ENCODE measurements around the gene ADAMTS12.

Gene ADAMTS12

DNA sequence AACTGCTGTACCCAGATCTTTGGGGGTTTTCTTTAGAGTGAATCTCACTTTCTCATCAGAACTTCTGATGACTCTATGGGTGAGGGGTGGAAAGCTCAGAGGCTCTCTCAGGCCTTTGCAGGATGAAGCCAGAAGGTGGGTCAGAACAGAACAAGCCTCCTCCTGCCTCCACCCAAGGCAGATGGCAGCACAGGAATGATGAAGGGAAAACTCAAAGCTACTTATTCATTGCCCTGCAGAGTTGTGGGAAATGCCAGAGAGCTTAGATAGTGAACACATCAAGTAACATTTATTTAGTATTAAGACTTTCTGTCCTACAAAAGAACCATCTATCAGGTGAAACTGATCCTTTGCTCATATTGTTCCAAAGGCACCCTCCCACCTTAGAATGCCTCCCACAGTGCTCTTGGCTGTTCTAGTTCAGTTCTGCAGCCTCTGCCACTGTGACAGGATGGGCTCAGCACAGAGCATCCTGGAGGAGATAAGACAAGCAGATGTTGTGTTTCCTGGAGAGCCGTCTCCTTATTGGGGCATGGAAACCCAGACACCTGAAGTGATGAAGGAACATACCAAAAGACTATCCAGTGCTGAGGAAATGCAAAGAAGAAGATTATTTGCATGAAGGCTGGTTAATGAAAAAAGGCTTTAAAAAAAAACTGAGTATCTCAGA, 146.6 kb downstream of the ADAMTS12 start:
- DNase-seq = no peak

DNA sequence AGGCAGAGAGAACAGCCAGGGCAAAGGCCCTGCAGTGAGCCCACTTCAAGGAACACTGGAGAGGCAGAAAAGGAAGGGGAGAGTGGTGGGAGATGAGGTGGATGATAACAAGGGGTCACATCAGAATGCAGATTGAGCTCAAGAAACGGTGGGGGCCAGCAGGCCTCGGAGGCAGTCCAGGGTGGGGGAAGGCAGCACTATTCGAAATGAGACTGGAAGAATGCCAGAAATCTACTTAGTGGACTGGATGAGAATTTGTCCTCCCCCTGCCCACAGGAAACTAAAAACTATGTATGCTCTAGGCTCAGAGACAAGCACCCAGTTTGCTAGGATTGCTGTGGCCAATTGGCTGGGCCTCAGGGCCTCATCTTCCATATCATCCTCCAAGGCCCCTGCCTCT, 148.7 kb downstream of the ADAMTS12 start:
- DNase-seq = no peak

DNA sequence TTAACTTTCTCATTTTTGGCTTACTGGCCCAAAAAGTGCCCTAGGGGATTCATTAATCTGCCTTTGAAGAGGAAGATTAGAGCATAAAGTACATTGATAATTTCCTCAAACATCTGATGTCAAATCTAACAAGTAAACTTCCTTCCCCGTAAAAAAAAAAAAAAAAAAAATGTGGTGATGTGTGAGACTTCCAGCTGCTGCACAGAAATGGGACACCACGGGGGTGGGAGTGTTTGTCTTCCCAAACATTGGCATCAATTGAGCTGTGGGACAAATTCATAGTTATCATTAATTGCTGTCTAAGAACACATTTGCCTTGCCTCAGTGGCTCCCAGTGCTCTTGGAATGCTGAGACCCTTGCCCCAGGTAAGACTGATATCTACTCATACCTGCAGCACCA, 149.6 kb downstream of the ADAMTS12 start:
- DNase-seq = no peak

DNA sequence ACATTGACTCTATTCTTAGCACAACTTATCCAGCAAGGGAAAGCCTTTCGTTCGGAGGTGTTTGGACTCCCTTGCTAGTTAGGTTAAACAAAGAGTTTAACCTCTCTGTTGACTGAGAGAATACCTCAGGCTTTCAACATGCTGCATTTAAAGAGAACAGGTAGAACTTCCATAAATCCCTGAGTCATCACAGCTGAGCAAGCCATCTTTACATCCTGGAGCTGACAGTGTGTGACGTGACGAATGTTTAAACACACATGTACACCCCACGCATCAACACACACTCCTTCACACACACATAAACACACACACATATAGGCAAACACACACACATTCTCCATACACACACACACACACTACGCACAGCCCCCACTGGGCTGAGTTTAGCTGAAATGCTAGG, 152.8 kb downstream of the ADAMTS12 start:
- DNase-seq = no peak

DNA sequence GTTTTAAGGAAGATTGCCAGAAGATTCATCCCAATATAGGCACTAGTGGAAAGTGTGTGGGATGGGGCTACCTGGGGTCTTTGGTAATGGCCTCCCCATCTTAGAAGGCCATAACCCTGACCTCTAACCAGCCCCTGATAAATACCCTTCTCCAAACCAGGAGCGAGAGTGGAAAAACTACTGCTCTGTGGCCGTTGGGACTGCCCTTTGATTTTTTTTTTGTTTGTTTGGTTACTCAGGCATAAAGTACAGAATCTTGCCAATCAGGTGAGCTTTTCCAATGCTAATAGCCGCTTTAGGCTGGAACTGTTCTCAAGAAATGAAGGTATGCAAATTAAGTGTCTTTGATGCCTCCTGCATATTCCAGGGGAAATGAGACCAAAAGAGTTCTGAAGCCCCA, 153.7 kb downstream of the ADAMTS12 start:
- DNase-seq = no peak

DNA sequence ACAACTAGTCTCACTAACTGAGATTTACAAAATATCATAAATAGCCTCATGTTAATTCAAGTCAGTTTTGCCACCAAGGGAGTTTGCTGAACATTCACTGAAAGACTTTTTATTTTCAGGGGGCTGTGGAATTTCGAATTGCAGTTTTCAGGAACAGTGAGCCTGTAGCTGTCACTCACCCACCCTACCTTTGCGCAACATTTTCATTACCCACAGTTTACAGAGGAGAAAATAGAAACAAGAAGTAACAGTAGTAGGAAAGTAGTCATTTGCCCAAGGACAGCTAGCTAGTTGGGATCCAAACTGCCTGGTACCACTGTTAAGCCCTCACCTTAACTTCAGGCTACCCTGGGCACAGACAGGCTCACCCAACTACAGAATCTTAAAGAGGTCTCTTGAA, 154.1 kb downstream of the ADAMTS12 start:
- DNase-seq = no peak

DNA sequence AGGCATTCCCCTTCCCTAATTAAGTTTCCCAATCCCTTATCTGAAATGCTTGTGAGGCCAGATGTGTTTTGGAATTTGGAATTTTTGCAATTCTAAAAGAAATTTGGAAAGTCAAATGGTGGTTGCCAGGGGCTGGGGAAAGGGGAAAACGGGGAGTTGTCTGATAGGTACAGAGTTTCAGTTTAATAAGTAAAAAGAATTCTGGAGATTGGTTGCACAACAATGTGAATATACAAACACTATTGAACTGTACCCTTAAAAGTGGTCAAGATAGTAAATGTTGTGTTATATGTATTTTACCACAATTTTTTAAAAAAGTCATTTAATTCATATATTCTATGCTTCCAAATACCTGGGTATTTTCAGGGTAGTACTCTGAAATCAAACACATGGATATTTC, 154.5 kb downstream of the ADAMTS12 start:
- DNase-seq = no peak

DNA sequence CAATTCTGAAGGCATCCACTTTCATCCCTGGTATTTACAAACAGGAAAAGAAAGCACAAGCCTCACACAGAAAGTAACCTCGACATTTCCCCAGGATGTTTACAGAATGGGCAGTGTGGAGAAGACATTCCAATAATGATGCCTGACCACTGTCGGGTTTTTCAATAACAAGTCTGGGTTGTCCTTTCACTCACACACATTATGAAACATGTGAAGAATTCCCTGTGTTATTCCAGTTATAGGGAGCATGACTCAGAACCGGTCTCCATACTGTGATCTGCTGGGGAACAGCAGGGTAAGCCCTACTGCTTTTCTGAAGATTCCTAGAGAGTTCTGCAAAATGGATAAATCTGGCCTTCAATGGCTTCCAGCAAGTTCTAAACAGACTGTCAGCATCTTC, 155.3 kb downstream of the ADAMTS12 start:
- DNase-seq = no peak

DNA sequence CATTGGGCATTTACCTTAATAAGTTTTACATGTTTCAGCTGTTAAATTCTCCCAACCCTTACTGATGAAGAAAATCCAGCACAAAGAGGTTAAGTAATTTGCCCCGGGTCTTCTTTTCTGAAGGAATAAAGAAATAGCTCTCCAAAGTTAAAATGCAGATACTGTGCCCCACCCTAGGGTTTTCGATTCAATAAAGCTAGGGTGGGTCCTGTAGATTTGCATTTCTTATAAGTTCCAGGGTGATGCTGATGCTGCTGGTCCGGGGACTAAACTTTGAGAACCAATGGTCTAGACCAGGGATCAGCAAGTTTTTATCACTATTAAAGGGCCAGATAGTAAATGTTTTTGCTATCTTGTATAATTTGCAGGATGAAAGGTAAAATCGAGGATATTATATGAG, 156.7 kb downstream of the ADAMTS12 start:
- DNase-seq = no peak

DNA sequence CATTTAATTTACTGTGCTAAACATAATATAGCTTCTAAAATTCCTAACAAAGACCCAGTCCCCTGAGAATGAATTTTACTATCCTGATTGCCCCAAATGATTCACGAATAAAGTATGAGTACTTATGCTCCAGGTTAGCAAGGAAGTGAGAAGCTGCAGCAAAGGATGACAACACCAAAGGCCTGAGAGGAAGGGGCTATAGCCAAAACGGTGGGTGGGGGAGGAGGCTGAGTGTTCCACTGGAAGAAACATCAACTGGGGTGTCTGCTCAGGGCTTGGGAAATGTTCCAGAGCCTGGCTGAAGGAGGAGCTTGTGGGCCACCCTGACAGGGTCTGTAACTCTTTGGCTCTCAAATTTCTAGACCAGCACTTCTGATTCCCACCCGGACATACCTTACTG, 157.3 kb downstream of the ADAMTS12 start:
- no peak for DNase-seq

DNA sequence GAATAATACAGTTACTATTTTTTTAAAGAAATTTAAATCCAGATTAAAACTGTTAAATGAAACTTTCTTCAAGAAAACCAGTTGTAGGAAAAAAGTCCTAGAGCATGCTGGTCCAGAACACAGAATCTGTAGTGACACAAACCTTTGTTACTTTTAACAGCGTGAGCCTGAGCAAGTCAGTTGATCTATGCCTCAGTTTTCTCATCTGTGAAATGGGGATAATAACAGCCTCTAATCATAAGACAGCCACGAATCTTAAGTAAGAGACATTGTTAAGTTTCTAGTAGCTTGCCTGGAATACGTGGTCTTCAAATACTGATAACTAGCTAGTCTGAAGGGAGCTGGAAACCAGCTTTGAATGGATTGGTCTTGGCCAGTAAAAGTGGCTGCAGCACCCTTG, 158.6 kb downstream of the ADAMTS12 start:
- DNase-seq = no peak

DNA sequence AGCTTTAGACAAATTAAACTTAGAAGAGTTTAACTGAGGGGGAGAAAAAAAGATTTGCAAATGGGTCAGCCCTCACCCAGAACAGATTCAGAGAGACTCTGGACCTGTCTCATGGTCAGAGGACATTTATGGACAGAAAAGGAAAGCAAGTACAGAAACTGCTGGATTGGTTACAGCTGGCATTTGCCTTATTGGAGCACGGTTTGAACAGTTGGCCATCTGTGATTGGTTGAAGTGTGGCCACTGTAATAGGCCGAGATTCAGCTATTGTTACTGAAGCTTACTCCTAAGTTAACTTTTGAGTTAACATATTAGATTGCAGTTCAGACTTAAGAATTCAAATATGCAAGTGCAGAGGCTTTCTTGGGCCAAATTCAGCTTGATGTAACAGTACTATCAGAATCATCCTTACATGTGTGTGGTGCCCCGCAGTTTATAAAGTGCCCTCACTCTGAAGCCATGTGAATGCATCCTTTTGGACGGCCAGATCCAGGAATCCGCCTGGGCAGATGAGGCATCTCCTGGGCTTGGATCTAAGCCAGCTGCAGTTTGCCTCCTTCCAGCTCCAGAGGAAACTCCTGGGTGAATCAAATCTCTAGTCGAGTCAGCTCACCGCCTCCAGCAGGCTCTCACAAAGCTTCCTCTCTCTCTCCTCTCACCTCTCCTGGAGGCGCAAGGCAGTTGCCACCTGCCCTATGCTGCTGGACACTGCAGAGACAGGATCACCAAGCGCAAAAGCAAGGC, 165.2 kb downstream of the ADAMTS12 start:
- DNase-seq = no peak

DNA sequence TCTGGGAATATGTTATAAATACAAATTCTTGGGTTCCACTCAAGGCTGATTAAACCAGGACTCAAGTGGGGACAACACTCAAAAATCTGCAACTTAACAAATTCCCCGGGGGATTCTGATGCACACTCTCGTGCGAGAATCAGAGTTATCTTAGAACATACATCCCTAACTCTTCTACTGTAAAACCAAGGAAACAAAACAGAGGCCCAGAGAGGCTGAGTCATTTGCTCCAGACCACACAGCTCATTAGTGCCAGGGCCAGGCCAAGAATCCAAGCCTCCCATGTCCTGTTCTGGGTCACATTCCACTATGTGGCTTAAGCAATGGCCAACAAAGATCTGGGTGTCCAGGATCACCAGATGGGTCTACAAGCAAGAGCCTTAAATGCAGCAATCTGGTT, 166.0 kb downstream of the ADAMTS12 start:
- no peak for DNase-seq

DNA sequence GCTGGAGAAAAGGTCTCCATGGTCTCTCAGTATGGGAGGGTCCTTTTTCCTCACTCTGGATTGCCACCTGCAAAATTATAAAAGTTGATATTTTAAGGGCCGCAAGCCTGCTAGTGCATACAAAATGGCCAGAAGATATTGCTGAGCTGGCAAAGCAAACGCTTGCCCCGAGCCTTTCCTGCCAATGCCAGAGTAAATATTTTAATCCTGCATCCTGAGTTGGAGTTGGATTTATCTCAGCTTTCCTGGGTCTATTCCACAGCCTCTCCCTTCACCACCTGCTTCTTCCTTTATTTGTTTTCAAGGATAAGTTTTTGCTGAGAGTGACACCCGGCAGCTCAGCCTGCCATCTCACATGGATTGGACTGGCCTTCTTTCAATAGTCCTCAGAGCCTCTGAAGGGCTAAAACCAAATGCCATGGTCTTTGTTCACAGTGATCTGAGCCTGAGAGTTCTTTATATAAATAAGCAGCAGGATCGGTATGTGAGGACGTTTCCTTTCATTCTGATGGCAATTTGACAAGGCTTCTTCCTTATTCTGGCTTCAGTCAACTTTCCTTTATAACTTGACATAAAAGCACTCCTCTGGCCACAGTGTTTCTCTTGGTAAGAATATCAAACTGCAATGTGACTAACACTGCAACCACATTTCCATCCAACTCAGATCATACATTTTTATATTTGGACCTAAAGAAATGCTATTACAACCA, 170.1 kb downstream of the ADAMTS12 start:
- no peak for DNase-seq

DNA sequence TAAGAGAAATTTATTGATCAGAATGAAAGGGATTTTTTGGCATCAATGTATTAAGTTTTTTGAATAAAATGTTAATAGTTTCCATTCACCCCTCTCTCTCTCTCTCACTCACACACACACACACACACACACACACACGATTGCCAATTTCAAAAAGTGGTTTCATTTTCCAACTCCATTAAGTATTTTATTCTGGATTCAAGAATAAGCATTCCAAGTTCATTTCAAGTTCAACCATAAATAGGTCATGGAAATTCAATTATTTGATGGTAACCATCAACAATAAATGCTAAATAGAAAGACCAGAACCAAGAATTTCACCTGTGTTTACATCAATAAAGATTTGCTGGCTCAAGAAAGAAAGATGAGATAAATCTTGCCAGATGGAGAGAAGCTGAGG, 171.6 kb downstream of the ADAMTS12 start:
- no peak for DNase-seq

DNA sequence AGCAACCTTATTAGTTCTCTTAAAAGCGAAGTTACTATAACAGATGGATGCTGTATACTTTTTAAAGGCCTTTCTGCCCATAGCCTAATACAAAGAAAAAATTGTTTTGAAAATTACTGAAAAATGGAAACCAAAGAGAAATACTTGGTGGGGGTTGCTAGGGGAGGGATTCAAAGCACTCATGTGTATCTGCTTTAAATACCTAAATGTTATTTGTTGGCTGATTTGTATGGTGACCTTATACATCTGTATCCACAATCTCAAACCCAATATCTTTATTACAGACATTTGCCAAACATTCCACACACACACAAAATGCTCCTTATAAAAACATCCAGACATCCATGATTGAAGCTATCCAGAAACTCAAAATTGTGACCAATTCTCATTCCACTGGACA, 172.0 kb downstream of the ADAMTS12 start:
- DNase-seq = no peak

DNA sequence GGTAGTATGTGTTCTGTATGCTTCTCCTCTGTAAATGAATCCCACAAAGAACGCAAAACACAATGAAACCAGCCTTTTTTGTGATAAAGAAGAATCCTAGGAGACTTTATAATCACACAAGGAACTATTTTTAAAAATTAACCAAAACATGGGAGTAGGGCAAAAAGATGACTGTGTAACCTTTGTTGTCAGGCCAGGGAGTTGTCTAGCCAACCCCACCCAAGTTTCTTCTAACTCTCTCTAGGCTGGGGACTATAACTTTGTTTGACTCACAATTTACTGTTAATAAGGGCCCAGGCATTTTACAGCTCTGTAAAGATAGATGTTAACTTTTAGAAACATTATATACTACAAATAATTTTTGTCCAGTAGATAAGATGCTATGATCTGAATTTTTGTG, 176.1 kb downstream of the ADAMTS12 start:
- no peak for DNase-seq

DNA sequence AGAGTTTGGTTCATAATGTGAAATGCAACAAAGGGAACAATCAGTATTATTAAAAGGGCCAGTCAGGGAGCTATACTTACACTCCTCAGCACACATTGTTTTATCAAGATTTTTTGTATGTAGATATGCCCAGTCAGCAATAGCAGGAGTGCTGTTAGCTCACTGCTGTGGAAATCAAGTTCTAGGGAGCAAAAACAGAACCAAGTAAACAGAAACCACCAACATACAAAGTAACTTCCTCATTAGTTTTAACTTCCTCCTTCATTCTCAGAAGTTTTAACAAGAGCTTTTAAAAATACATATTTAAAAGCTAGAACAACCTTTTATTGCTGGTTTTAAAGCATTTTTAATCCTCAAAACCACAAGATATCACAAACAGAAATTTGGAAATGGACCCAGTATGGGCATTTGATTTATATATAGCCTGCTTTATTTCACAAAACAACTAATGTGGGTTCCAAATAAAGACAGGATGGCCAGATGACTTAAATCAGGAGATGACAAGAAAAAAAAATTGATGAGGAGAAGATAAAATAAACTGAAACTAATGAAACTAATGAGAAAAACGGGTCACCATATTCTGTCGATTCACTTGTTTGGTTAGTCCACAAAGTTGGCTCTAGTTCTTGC, 178.5 kb downstream of the ADAMTS12 start:
- DNase-seq = no peak

DNA sequence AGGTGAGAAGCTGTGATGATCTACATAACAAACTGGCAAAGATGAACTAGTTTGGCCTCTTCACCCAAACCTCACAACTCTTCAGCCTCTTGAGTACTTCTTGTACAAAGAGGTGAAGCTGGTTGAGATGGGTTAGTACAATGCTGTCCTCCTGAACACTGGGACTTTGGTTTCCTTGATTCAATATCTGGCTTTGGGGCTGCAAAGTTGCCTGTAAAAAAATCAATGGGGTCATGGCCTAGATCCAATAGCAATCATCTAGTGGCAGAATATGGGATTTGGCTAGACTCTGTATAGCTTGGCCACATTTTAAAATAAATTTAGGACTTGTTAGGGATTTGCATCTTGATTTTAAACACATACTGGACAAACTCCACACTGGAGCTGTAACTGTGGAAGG, 179.1 kb downstream of the ADAMTS12 start:
- DNase-seq = no peak

DNA sequence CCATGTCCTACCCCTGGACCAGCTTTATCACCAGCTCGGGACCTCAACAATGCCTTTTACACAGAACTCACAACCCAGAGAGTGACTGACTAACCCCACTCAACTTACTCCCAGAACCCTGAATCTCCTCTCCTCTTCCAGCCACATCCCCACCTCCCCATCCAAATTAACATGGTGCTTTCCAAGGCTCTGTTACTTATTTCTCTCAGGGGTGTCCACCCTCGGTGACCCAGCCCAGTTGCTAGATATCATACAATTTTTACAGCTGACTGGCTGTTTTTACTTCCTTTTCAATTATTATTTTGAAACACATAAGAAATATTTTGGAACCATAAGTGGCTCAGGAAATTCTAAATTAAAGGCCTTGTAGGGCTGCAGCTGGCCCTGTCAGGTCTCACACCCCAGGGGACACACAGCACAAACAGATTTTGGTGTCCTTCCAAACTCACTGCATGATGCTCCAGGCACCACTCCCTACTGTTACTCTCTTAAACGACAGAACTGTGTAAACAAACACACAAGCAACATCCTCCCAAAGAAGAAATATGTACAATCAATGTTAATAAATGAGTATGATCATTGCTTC, 180.6 kb downstream of the ADAMTS12 start:
- no peak for DNase-seq

DNA sequence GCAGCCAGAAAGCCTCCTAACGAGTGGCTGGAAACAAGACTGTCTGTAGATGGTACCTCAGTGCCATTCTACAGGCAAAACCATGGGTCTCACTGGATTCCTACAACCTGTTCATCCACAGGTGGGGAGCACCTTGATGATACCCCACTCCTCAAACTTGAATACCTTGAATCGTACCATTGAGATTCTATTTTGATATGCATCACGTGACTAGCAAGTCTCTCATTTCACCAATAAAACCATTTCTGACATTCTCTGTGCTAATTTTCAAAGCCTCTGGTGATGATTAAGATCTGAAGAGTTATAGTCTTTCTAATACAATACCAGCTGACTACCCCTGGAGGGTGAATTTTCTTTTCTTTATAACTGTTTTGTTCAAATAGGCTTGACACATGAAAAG, 188.9 kb downstream of the ADAMTS12 start:
- DNase-seq = no peak

DNA sequence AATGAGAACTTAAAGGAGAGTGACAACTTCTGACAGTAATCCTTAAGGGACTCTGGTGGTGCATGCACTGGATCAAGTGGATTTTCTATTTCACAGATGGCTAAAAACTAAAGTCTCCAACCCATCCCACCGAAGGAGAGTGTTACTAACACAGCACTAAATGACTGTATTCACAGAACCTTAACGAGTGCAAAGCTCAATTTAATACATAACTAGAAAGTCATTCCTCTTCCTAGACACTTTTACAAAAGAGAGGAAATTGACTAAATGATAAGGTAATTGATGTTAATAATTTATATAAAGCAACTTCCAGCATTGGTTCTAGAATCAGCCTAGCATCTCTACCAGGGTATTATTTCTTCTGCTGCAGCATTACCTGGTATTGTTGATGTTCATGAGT, 189.8 kb downstream of the ADAMTS12 start:
- DNase-seq = no peak

DNA sequence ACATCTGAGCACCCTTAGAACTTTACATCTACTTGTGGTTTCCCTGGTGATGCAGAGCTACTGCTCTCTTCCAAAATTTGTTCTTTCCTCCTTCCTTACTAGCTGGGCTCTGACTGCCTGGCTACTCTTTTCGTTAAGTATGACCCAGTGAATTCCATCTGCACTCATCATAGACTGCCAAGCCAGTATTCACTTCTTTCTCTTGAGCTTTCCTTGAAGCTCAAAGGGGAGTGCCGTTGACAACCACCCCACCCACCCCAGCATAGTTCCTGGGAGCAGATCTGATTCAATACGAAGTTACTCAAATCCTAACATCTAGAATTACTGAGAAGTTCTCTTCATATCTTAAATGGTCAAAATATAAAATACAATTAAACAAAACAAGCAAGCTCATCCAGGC, 190.5 kb downstream of the ADAMTS12 start:
- no peak for DNase-seq

All from NCI-H1694 treated with DMSO at 0.1 percent for 48 hours (cell line).